Uterus (tissue), 2 donors: ENCODE data around the gene ADRA2A.

Experiments
- CTCF ChIP-seq, 4 experiments: fragments of 200-600 bp in 2 of 4; fragments of 450-650 bp in 2 of 4; sonication (generic) in 2 of 4; IDR thresholded peaks; one replicate each; pipeline ENCODE4 v1.5.1; 2016 to 2019; ENCODE audit warnings: antibody characterized with exemption in 4 of 4, mild to moderate bottlenecking in 2 of 4, moderate library complexity in 1 of 4
- POLR2A ChIP-seq, 2 donors: fragments of 450-650 bp; IDR thresholded peaks; one replicate each; pipeline ENCODE4 v1.6.1; 2016; ENCODE audit warnings: antibody characterized with exemption in 2 of 2, mild to moderate bottlenecking in 1 of 2, moderate library complexity in 1 of 2

GRCh38 chr10:111107023-111107422, 30.2 kb downstream of the ADRA2A start:
- TF ChIP-seq POLR2A (IDR thresholded peaks at IDR 0.05) (no peak), CTCF (IDR thresholded peaks at IDR 0.05) (no peak)
